Caki2 (cell line): ENCODE results near the gene SLC38A5. TPM values are rescaled to one million over a fixed set of nuclear protein-coding genes. Genes with fewer than 3 reads are reported as not detected.

ENCODE experiments used
- DNase-seq: peaks from one replicate; pipeline ENCODE4 v3.0.0-alpha.2; 2015; ENCODE audit warnings: low read depth
- in situ Hi-C: cut with HindIII; loops from 2 replicates; pipeline ENCODE4 v1.10.0; 2016; ENCODE audit warnings: low sequenced_read_pairs, low pct_unique_long_range_greater_than_20kb, mixed read lengths
- total RNA-seq: library from RNA; depleted of rRNA; stranded (reverse); fragments of >200 nt; shearing (Covaris generic); gene quantifications from 2 replicates; pipeline ENCODE4 v1.2.3, GENCODE V29; 2014; ENCODE audit warnings: low replicate concordance

The SLC38A5 gene
- total RNA-seq, 1 experiment from 2014 or later: not detected

- DNase-seq: peak; percentile 63
- in situ Hi-C loops: no loop called here
Observed at GRCh38 chrX:48496660-48497059, 26.6 kb upstream of the SLC38A5 start.

GRCh38 chrX:48493890-48494364, 23.9 kb upstream of the SLC38A5 start:
- DNase-seq: peak; percentile 74
- in situ Hi-C loops: no loop called here

GRCh38 chrX:48492293-48492910, 22.3 kb upstream of the SLC38A5 start:
- in situ Hi-C loops: no loop called here
- no peak for DNase-seq

GRCh38 chrX:48491809-48492208, 21.7 kb upstream of the SLC38A5 start:
- in situ Hi-C loops: no loop called here
- no peak for DNase-seq

GRCh38 chrX:48490661-48491060, 20.6 kb upstream of the SLC38A5 start:
- in situ Hi-C loops: no loop called here
- no peak for DNase-seq

GRCh38 chrX:48489892-48490291, 19.8 kb upstream of the SLC38A5 start:
- in situ Hi-C loops: no loop called here
- DNase-seq: no peak

- in situ Hi-C loops: no loop called here
- DNase-seq: no peak
Observed at GRCh38 chrX:48489296-48489695, 19.2 kb upstream of the SLC38A5 start.

GRCh38 chrX:48488034-48488433, 18.0 kb upstream of the SLC38A5 start:
- DNase-seq: no peak
- in situ Hi-C loops: no loop called here

GRCh38 chrX:48487362-48487798, 17.3 kb upstream of the SLC38A5 start:
- DNase-seq: peak; percentile 97
- in situ Hi-C loops: no loop called here

- DNase-seq: no peak
- in situ Hi-C loops: no loop called here
Observed at GRCh38 chrX:48482526-48482925, 12.5 kb upstream of the SLC38A5 start.

- DNase-seq: no peak
- in situ Hi-C loops: no loop called here
Observed at GRCh38 chrX:48480583-48480982, 10.5 kb upstream of the SLC38A5 start.

- in situ Hi-C loops: no loop called here
- no peak for DNase-seq
Observed at GRCh38 chrX:48480142-48480541, 10.1 kb upstream of the SLC38A5 start.

GRCh38 chrX:48478806-48479205, 8.7 kb upstream of the SLC38A5 start:
- in situ Hi-C loops: no loop called here
- no peak for DNase-seq

GRCh38 chrX:48477960-48478755, 8.1 kb upstream of the SLC38A5 start:
- DNase-seq: no peak
- in situ Hi-C loops: no loop called here

GRCh38 chrX:48476919-48477318, 6.9 kb upstream of the SLC38A5 start:
- no peak for DNase-seq
- in situ Hi-C loops: no loop called here

GRCh38 chrX:48475774-48476577, 5.9 kb upstream of the SLC38A5 start, which contains the start of gene FTSJ1:
Gene FTSJ1 (plus strand): TSS chrX:48476199. CDS start chrX:48478048, 1,849 bp downstream.
- in situ Hi-C loops: no loop called here
- DNase-seq: peak; percentile 87

- in situ Hi-C loops: no loop called here
- DNase-seq: no peak
Observed at GRCh38 chrX:48475296-48475695, 5.2 kb upstream of the SLC38A5 start.

GRCh38 chrX:48474581-48474980, 4.5 kb upstream of the SLC38A5 start:
- in situ Hi-C loops: no loop called here
- no peak for DNase-seq

- in situ Hi-C loops: no loop called here
- no peak for DNase-seq
Observed at GRCh38 chrX:48474127-48474526, 4.1 kb upstream of the SLC38A5 start.
